Loucy (cell line): Measurements from ENCODE around the gene SLAMF6.

Experiments used
- CTCF ChIP-seq: fragments of 200-600 bp; sonication (generic); conservative IDR thresholded peaks from 2 replicates; pipeline ENCODE4 v1.5.1; 2014; ENCODE audit warnings: mild to moderate bottlenecking, antibody characterized with exemption, low read length
- EZH2phosphoT487 ChIP-seq: fragments of 200-600 bp; IDR thresholded peaks from 2 replicates; pipeline ENCODE4 v1.6.1; 2018; ENCODE audit warnings: antibody characterized with exemption, mild to moderate bottlenecking, moderate library complexity, borderline replicate concordance

- TF ChIP-seq CTCF, result no peak
- no peak for TF ChIP-seq EZH2phosphoT487
Observed at GRCh38 chr1:160471253-160471652, 51.8 kb downstream of the SLAMF6 start.
